GM06990 (cell line): Measurements from ENCODE around the gene MKRN2.
"Not testable (repeated sequence)": the region's sequence is repeated elsewhere in the genome, so short reads cannot be mapped to it uniquely, and the experiment has no call there.

ENCODE experiments used
- DNase-seq: peaks from one replicate; pipeline ENCODE4 v3.0.0-alpha.2; 2011; ENCODE audit not compliant: insufficient read length; ENCODE audit errors: extremely low read depth
- H3K27me3 ChIP-seq: replicated peaks from 2 replicates; pipeline ENCODE4 v1.6.0; 2011; ENCODE audit warnings: low read length; ENCODE audit not compliant: control insufficient read depth, insufficient read depth
- H3K36me3 ChIP-seq: 2 replicates; pipeline ENCODE4 v1.5.1; 2011; ENCODE audit warnings: low read length; ENCODE audit not compliant: control insufficient read depth, insufficient read depth
- H3K4me3 ChIP-seq: replicated peaks from 2 replicates; pipeline ENCODE4 v1.5.1; 2011; ENCODE audit warnings: low read depth, mild to moderate bottlenecking, control low read depth, low read length
- TF ChIP-seq, protein P1 (sequence below): IDR thresholded peaks from 2 replicates; pipeline ENCODE4 v1.5.1; 2011; ENCODE audit warnings: low read length, control low read depth, mild to moderate bottlenecking, inconsistent platforms; ENCODE audit not compliant: insufficient read depth, poor library complexity, severe bottlenecking

Gene MKRN2

DNA sequence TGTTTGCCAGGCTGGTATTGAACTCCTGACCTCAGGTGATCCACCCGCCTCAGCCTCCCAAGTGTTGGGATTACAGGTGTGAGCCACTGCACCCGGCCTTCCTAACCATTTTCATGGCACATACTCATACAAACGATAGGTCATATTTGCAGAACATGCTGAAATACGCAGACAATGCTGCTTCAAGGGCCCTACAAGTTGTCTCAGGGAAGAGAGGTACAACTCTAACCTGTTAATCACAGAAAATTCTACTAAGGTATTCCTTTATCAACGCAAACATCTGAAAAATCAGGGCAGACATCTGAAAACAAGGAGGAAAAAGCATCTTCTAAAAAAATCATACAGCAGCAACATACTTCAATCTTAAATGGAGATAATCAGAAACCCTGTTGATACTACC, 67.2 kb downstream of the MKRN2 start:
- TF ChIP-seq, protein P1, sequence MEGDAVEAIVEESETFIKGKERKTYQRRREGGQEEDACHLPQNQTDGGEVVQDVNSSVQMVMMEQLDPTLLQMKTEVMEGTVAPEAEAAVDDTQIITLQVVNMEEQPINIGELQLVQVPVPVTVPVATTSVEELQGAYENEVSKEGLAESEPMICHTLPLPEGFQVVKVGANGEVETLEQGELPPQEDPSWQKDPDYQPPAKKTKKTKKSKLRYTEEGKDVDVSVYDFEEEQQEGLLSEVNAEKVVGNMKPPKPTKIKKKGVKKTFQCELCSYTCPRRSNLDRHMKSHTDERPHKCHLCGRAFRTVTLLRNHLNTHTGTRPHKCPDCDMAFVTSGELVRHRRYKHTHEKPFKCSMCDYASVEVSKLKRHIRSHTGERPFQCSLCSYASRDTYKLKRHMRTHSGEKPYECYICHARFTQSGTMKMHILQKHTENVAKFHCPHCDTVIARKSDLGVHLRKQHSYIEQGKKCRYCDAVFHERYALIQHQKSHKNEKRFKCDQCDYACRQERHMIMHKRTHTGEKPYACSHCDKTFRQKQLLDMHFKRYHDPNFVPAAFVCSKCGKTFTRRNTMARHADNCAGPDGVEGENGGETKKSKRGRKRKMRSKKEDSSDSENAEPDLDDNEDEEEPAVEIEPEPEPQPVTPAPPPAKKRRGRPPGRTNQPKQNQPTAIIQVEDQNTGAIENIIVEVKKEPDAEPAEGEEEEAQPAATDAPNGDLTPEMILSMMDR = no peak
- Histone ChIP-seq H3K27me3 (no peaks in the 10 kb centered on the region), H3K36me3 (no peaks in the 10 kb centered on the region; the same call in 1 of the 2 replicates), H3K4me3 (no peak overlapping the region)
- DNase-seq = no peak

DNA sequence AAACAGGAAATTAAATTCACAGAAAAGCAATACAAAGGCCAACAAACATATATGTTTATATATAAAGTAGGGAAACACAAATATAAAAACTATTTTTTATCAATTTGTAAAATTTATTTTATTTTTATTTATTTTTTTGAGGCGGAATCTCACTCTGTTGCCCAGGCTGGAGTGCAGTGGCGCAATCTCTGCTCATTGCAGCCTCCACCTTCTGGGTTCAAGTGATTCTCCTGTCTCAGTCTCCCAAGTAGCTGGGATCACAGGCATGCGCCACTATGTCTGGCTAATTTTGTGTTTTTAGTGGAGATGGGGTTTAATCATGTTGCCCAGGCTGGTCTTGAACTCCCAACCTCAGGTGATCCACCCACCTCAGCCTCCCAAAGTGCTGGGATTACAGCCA, 68.1 kb downstream of the MKRN2 start:
- not testable (repeated sequence) for DNase-seq, H3K27me3 ChIP-seq, H3K4me3 ChIP-seq, H3K36me3 ChIP-seq

DNA sequence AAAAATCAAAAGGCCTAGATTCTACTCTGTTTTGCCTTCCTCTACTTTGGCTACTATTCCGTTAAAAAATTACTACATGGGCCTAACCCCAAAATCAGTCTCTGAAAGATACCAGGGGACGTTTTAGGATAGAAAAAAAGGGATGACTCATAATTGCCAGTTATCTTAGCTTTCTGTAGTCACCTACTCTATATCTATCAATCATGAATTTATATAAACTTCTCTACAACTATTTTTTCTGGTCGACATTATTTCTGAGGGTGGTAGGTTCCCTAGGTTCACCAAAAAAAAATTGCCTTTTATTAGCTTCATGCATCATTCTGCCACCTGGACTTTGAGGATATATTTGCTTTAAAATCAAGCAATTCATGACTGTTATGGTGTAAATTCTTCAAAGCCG, 70.5 kb downstream of the MKRN2 start:
- TF ChIP-seq, protein P1 = no peak
- H3K36me3 ChIP-seq = no peaks in the 10 kb centered on the region
- DNase-seq = no peak
- H3K4me3 ChIP-seq = no peak overlapping the region
- H3K27me3 ChIP-seq = no peaks in the 10 kb centered on the region

DNA sequence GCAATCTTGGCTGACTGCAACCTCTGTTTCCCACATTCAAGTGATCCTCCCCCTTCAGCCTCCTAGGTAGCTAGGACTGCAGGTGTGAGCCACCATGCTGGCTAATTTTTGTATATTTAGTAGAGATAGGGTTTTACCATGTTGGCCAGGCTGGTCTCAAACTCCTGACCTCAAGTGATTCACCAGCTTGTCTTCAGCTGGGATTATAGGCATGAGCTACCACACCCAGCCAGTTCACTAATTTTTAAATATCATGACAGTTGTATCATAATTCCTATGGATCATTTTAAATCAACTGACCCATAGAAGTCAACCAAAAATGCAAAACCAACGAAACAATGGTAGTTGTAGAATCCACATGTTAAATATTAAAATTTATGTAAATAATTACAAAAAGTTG, 71.9 kb downstream of the MKRN2 start:
- H3K4me3 ChIP-seq = no peak overlapping the region
- DNase-seq = no peak
- no peaks in the 10 kb centered on the region for H3K36me3 ChIP-seq
- TF ChIP-seq, protein P1 = no peak
- H3K27me3 ChIP-seq = no peaks in the 10 kb centered on the region

DNA sequence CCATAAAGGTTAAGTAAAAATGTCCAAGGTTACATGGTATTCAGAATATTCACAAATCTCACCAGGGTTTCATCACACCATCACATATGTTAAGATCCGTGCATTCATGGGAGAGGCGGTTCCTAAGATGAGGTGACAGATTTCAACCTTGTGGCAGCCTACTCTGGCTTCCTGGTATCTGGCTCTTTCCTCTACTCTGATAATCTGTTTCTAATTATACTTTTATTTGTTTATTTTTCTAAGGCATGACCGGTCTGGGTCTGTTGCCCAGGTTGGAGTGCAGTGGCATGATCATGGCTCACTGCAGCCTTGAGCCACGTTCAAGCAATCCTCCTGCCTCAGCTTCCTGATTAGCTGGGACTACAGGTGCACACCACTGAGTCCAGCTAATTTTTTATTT, 72.7 kb downstream of the MKRN2 start:
- no peaks in the 10 kb centered on the region for H3K27me3 ChIP-seq
- H3K4me3 ChIP-seq = no peak overlapping the region
- TF ChIP-seq, protein P1 = no peak
- no peaks in the 10 kb centered on the region for H3K36me3 ChIP-seq
- no peak for DNase-seq

DNA sequence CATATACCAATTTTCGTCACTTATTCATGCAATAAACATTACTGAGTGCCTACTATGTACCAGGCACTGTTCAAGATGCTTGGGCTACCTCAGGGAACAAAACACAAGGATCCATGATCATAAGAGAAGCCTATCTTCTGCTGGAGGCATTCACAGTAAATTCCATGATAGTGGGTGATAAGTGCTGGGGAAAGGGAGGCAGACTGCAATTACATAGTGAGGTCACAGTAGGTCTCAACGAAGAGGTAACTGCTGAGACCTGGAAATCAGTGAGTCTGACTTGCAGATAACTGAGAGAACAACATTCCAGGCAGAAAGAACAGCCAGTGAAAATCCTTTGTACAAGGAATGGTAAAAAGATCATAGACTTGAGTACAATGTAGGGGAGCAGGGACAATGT, 73.4 kb downstream of the MKRN2 start:
- H3K27me3 ChIP-seq = no peaks in the 10 kb centered on the region
- no peaks in the 10 kb centered on the region for H3K36me3 ChIP-seq
- no peak for DNase-seq
- H3K4me3 ChIP-seq = no peak overlapping the region
- TF ChIP-seq, protein P1 = no peak

DNA sequence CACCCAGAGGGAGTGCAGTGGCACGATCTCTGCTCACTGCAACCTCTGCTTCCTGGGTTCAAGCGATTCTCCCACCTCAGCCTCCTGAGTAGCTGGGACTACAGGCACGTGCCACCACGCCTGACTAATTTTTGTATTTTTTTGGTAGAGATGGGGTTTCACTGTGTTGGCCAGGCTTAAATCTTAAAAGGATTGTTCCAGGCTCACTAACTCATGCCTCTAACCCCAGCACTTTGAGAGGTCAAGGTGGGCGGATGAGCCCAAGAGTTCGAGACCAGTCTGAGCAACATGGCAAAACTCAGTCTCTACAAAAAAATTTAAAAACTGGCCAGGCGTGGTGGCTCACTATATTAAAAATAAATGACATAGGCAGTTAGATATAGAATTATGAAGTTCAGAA, 74.0 kb downstream of the MKRN2 start:
- DNase-seq, H3K4me3 ChIP-seq, H3K36me3 ChIP-seq, H3K27me3 ChIP-seq: not testable (repeated sequence)
